Inflammatory macrophage (primary cell): Measurements from ENCODE around the gene MRPL27.
A peak's percentile ranks its signal among the peaks of the same experiment; 100 is the strongest.

ENCODE experiments used
- DNase-seq, 2 donors: peaks; one replicate each; pipeline ENCODE4 v3.0.0-alpha.2; 2020 to 2022

Gene MRPL27

DNA sequence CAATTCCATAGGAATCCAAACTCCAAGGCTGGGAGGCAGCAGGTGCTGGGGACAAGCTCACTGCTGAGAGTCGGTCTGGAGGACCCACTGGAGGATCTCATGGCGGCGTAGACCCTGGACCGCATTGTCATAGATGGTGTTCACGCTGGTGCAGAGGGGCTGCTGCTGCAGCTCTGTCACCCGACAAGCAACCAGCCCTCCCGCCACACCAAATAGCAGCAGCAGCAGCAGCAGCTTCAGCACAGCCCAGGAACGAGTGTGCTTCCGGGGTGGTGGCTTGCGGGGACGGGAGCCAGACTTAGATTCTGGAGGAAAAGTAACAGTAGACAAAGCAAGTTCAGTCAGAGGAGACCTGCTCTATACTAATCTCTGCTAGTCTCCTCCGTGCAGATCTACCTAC is 9.9 kb upstream of the MRPL27 start:
- no peak for DNase-seq

DNA sequence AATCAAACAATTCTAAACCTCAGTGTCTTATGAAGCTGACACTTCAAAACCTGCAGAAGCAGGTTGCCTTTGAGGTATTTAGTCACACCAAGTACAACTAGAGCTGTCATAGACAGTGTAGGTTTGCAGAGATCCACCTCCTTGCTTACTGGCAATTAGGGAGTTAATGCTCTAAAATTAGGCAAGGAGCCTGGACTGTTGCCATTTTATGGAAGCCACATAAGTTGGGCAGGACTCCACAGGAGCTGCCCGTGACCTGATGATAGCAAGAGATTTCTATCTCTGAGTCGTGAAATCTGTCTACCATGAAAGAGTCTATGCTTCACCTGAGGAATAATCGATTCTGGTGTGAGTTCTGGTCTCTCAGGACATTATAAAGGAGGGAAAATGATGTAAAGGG is 8.9 kb upstream of the MRPL27 start:
- no peak for DNase-seq

GRCh38 chr17:50381260-50381815 is 8.4 kb upstream of the MRPL27 start:
- no peak for DNase-seq

- DNase-seq, result no peak
Measured at GRCh38 chr17:50380369-50381259, 7.6 kb upstream of the MRPL27 start.

- DNase-seq, result no peak
Measured at GRCh38 chr17:50379351-50380132, 6.6 kb upstream of the MRPL27 start.

DNA sequence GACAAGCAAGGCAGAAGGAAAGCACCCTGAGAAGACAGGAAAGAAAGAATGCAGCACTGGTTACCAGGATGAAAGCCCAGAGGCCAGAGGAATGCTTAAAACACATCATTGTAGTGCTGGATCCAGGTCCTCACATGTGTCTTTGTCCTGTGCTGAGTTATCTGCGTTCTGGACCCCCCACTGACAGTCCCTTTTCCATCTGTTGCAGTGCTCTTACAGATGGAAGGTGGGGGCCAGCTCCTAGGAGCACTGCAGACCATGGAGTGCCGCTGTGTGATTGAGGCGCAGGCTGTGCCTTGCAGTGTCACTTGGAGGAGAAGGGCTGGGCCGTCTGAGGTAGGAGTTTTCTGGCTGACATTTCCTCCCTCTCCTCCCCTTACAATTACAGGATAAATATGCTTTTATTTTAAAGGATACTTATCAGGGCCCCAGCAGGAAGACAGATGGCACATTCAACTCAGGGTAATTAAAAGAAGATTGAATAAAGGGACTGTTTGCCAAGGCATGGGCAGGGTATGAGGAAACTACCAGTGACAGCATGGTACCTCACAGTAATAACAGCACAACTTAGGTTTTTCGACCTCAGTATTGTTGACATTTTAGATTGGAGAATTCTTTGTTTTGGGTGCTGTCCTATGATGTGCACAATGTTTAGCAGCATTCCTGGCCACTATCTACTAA is 3.0 kb upstream of the MRPL27 start:
- DNase-seq, result no peak

DNA sequence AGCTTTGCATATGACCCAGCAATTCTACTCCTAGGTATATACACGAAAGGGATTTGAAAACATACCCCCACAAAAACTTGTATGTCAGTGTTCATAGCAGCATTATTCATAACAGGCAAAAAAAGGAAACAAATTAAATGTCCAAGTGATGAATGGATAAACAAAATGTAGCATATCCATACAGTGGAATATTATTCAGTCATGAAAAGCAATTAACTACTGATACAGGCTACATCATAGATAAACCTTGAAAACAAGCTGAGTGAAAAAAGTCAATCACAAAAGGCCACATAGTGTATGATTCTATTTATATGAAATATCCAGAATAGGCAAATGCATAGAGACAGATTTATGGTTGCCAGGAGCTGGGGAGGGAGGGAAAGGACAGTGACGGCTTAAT is 721 bp upstream of the MRPL27 start:
- no peak for DNase-seq

DNA sequence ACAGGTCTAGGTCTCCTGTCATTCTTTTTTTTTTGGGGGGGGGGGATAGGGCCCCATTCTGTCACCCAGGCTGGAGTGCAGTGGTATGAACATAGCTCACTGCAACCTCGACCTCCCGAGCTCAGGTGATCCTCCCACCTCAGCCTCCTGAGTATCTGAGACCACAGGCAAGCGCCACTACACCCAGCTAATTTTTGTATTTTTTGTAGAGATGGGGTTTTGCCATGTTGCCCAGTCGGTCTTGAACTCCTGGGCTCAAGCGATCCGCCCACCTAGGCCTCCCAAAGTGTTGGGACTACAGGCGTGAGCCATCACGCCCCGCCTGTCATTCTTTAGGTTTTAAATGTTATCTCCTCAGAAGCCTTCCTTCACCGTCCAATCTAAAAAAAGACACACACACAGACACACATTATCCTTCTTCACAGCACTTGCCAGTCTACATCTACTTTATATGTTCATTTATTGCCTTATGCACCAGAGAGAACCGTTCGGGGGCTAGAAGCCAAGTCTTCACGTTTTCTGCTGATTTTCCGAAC is 694 bp downstream of the MRPL27 start:
- DNase-seq, result no peak

- no peak for DNase-seq
Measured at GRCh38 chr17:50371526-50371925, 1.5 kb downstream of the MRPL27 start.

DNA sequence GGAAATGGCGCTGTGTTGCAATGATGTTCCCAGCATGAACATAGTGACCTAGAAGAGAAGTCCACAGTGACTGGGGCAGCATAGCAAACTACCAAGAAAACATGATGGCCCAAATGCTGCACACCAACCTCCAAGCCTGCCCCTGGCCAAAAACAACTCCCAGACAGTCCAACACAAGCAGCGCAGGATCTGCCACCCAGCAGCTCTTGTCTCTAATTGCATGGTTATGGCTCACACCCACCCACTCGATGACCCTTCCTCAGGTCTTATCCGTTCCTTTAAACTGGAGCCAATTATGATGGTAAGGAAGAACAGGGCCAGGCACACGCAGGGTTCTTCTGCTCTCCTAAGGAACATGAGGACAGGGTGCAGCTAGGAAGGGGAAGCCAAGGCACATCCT is 2.9 kb downstream of the MRPL27 start:
- DNase-seq, result no peak

GRCh38 chr17:50367401-50367800 is 5.6 kb downstream of the MRPL27 start:
- no peak for DNase-seq

GRCh38 chr17:50365649-50366393 is 7.2 kb downstream of the MRPL27 start:
- DNase-seq, result no peak

DNA sequence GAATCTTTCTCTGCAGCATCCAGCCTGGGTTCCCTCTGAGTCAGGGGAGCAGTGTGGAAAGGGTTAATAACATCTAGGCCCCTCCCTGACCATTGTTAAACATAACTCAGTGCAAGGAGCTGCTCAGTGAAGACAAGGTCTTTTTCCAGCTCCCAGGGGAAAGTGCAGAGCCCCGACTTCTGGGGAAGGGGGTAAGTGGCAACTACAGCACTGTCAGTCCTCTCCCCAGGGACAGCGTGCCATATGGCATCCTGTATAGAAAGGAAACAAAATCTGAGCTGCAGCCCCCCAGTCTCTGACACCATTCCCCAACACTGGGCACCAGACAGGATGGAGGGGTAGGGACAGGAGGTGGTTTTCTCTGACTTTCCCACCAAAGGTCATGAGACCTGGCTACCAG is 7.8 kb downstream of the MRPL27 start:
- no peak for DNase-seq

DNA sequence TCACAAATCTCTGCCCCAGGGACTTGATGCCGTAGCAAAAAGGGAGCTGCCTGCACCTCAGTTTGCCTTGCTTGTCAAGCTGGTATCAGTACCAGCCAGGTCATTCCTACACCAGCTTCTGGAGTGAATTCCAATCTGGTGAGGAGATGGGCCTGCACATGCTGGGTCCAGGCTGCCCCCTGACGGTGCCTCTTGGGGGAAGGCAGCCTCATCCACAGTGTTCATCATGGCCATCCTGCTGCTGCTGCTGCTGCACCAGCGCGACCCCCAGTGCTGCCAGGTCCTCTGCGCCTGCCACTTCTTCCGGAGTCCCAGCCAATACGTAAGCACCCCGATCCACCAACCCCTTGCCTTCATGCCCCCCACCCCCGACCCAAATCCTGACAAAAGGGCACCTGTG is 8.3 kb downstream of the MRPL27 start:
- DNase-seq, result no peak

DNA sequence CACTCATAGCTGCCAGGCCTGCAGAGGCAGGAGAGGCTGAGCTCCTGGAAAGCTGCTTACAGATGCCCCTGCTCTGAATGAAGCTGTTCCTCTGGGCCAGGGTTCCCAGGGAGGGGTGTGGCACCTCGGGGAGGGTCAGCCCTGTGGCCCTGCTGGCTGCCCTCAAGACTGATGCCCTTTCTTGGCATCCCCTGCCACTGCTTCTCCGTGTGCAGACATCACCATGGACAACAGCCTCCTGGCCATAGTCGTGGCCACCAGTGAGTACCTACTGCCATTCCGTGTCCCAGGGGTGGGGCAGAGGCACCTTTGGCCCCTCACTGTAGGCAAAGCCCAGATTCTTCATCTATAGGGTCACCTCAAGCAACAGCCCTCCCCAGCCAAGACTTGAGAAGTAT is 8.9 kb downstream of the MRPL27 start:
- no peak for DNase-seq

DNA sequence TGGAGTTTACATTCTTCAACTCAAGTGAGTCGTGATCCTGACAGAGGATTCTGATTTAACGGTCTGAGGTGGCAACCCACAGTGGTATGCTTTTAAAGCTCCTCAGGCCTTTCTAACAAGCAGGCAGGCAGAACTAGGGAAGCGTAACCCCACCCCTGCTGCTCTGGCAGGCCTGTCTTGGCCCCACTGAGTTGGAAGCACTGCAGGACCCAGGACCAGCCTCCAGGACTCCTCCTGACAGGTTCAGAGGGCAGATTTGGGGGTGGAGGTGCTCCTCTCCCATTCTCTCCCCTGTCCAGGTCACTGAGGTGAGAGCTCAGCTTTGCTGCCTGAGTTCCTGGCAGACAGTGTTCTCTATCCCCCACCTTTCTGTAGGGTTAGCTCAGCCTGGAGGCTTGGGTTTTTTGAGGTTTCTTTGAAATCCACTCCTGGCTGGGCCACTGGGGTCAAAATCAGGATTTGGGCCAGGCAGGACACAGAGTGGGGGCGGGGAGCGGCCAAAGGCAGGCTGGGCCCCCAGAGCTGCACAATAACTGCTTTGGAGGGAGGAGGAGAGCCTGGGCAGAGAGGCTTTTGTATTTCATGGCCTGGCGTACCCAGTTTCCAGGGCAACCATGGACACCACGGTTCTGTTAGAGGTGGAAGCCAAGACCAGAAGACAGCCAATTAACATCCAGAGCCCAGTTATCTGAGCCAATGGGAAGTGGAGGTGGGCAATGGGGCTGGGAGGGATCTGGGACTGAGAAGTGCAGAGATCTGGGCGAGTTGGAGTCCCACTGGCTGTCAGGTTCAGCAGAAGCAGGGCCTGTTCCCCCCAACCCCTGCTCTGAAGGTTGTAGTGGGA is 9.5 kb downstream of the MRPL27 start:
- no peak for DNase-seq

GRCh38 chr17:50362661-50363060 is 10.3 kb downstream of the MRPL27 start:
- no peak for DNase-seq

DNA sequence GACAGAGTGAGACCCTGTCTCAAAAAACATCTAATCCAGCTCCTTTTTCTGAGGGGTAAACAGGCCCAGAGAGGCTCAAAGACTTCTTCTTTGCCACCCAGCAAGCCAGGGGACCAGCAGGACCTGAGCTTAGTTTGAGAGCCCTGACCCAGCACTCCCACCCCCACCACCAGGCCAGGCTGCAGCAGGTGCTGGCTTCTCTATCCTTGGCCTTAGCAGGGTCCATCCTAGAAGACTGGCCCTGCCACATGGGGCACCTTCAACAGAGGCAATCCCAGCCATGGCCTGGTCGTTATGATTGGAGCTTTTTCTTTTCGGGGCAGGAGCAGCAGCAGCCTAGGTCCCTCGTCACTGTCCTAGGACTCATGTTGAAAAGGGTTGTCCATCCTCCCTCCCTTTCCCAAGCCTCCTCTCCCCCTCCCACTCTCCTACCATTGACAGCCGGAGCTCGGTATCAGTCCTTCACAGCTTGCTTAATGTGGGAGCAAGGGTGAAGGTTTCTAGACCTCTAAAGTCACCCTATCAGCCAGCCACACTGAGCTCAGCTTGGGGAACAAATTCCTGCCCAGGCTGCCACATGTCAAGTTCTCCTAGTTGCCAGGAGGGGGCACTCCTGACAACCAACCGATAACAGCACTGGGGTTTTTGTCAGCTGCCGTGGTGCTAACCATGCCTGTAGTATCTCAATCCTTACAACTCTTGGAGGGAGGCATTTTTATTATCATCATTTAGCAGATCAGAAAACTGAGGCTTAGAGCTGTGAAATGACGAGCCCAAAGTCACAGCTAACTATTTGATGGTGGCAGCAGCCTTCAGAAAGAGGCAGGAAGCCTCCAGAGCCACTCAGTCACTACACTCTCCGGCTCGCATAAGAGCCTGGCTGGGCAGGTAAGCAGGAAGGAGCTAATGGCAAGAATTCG is 11.2 kb downstream of the MRPL27 start:
- peak; percentile 53 to 73 for DNase-seq

- no peak for DNase-seq
Measured at GRCh38 chr17:50360486-50361115, 12.4 kb downstream of the MRPL27 start.
